HCT116 (cell line): ENCODE measurements around the gene FXYD6. TPM values are rescaled to one million over a fixed set of nuclear protein-coding genes. Genes with fewer than 3 reads are reported as not detected.
A peak's percentile ranks its signal among the peaks of the same experiment; 100 is the strongest.

Experiments used
- ATAC-seq: fragments of 200-7000 bp; cut with Tn5 transposase; 2 replicates; pipeline ENCODE4 v1.9.1; 2020; ENCODE audit warnings: mild to moderate bottlenecking, moderate library complexity
- BruUV-seq: library from RNA; stranded (reverse); fragments of 400-500 nt; replicated peaks from 2 replicates; lab custom pipeline; 2021; lab: Mats Ljungman, UMichigan
- CTCF ChIA-PET: fragments of 300-600 bp; sonication (Branson Sonifier 250); formaldehyde crosslinking; loops from one replicate; lab custom pipeline; 2021; ENCODE audit warnings: antibody characterized with exemption; lab: Charles Lee
- POLR2A ChIA-PET: fragments of 300-600, 350-600 bp; sonication (Branson Sonifier 250); formaldehyde crosslinking; loops from one replicate; lab custom pipeline; 2021; ENCODE audit warnings: antibody characterized with exemption; lab: Charles Lee
- RAD21 ChIA-PET, 2 experiments: fragments of 300-600 bp; sonication (Branson Sonifier 250); formaldehyde crosslinking; loops; one replicate each; lab custom pipeline; 2023; ENCODE audit warnings: low total read pairs in 2 of 2; ENCODE audit not compliant: uncharacterized antibody in 2 of 2, unreplicated experiment in 2 of 2, low non-redundant PET in 1 of 2; lab: Charles Lee
- DNase-seq: peaks from one replicate; pipeline ENCODE4 v3.0.0-alpha.2; 2010; ENCODE audit warnings: low read depth, low spot score
- H2AFZ ChIP-seq: fragments of 200-600 bp; shearing (Covaris generic), sonication (generic); 2 replicates; pipeline ENCODE4 v1.6.1; 2017; ENCODE audit warnings: low read depth, mixed run types, mixed read lengths, antibody characterized with exemption, low read length; ENCODE audit not compliant: poor library complexity, severe bottlenecking
- H3K27ac ChIP-seq: 2 replicates; pipeline ENCODE4 v1.5.1; 2012; ENCODE audit warnings: low read depth, low read length
- H3K27me3 ChIP-seq: fragments of 200-600 bp; sonication (generic); 2 replicates; pipeline ENCODE4 v1.6.1; 2016; ENCODE audit warnings: mixed run types, low read length, mixed read lengths; ENCODE audit not compliant: insufficient read depth
- H3K36me3 ChIP-seq, 2 experiments: fragments of 200-500 bp in 1 of 2; fragments of 200-600 bp in 1 of 2; sonication (Bioruptor generic) in 1 of 2; sonication (generic) in 1 of 2; 2 replicates each; pipeline versions ENCODE4 v1.5.1 to v1.6.1; 2014 to 2016; ENCODE audit warnings: low read length in 2 of 2, inconsistent platforms in 1 of 2, mixed read lengths in 1 of 2, mixed run types in 1 of 2; ENCODE audit not compliant: insufficient read depth in 2 of 2, control insufficient read depth in 1 of 2
- H3K4me1 ChIP-seq, 2 experiments: fragments of 200-600 bp in 1 of 2; sonication (generic) in 1 of 2; 2 replicates each; pipeline versions ENCODE4 v1.5.1 to v1.6.1; 2012 to 2017; ENCODE audit warnings: low read length in 2 of 2, inconsistent platforms in 1 of 2, mild to moderate bottlenecking in 1 of 2, mixed read lengths in 1 of 2, mixed run types in 1 of 2, moderate library complexity in 1 of 2; ENCODE audit not compliant: insufficient read depth in 2 of 2, control insufficient read depth in 1 of 2
- H3K4me2 ChIP-seq: fragments of 200-600 bp; sonication (generic); 2 replicates; pipeline ENCODE4 v1.6.1; 2017; ENCODE audit warnings: mixed run types, low read length, mixed read lengths
- H3K4me3 ChIP-seq, 2 experiments: fragments of 200-600 bp in 1 of 2; sonication (generic) in 1 of 2; replicated peaks in 1 of 2; 2 replicates each; pipeline ENCODE4 v1.5.1; 2011 to 2016; ENCODE audit warnings: low read length in 2 of 2, control low read depth in 1 of 2, low read depth in 1 of 2, mild to moderate bottlenecking in 1 of 2, mixed read lengths in 1 of 2, mixed run types in 1 of 2
- H3K79me2 ChIP-seq: fragments of 200-600 bp; sonication (generic); 2 replicates; pipeline ENCODE4 v1.6.1; 2017; ENCODE audit warnings: mild to moderate bottlenecking, mixed run types, low read length, moderate library complexity, mixed read lengths; ENCODE audit not compliant: insufficient read depth
- H3K9ac ChIP-seq: fragments of 200-600 bp; sonication (generic); 2 replicates; pipeline ENCODE4 v1.6.1; 2016; ENCODE audit warnings: low read length, mixed read lengths
- H3K9me2 ChIP-seq: fragments of 200-600 bp; sonication (generic), shearing (Covaris generic); 2 replicates; pipeline ENCODE4 v1.6.1; 2017; ENCODE audit warnings: mixed run types, mild to moderate bottlenecking, moderate library complexity; ENCODE audit not compliant: insufficient read depth
- H3K9me3 ChIP-seq, 2 experiments: fragments of 200-500 bp in 1 of 2; fragments of 200-600 bp in 1 of 2; sonication (Bioruptor generic) in 1 of 2; sonication (generic) in 1 of 2; 2 replicates each; pipeline ENCODE4 v1.6.1; 2014 to 2017; ENCODE audit warnings: low read length in 2 of 2, mixed read lengths in 2 of 2, inconsistent platforms in 1 of 2, low read depth in 1 of 2, mild to moderate bottlenecking in 1 of 2, mixed run types in 1 of 2, moderate library complexity in 1 of 2; ENCODE audit not compliant: control insufficient read depth in 1 of 2, insufficient read depth in 1 of 2
- H4K20me1 ChIP-seq: fragments of 200-600 bp; sonication (generic), shearing (Covaris generic); 2 replicates; pipeline ENCODE4 v1.6.1; 2017; ENCODE audit warnings: mixed run types, mild to moderate bottlenecking, moderate library complexity; ENCODE audit not compliant: insufficient read depth
- CBX3 ChIP-seq: IDR thresholded peaks from 2 replicates; pipeline ENCODE4 v1.6.1; 2012; ENCODE audit warnings: low read depth
- EZH2 ChIP-seq: fragments of 200-600 bp; sonication (generic); IDR thresholded peaks from 2 replicates; pipeline ENCODE4 v1.6.1; 2017; ENCODE audit warnings: antibody characterized with exemption, mixed run types
- JUND ChIP-seq: IDR thresholded peaks from 2 replicates; pipeline ENCODE4 v1.6.1; 2012
- POLR2A ChIP-seq: IDR thresholded peaks from 2 replicates; pipeline ENCODE4 v1.7.0; 2011; ENCODE audit warnings: borderline replicate concordance; ENCODE audit not compliant: insufficient read depth, insufficient read length; ENCODE audit errors: extremely low read depth
- POLR2AphosphoS5 ChIP-seq: IDR thresholded peaks from 2 replicates; pipeline ENCODE4 v1.6.1; 2011; ENCODE audit warnings: mild to moderate bottlenecking, low read depth, low read length, moderate library complexity
- SP1 ChIP-seq: IDR thresholded peaks from 2 replicates; pipeline ENCODE4 v1.6.1; 2012; ENCODE audit warnings: low read depth
- SRF ChIP-seq: IDR thresholded peaks from 2 replicates; pipeline ENCODE4 v1.6.1; 2012; ENCODE audit warnings: low read depth
- YY1 ChIP-seq: IDR thresholded peaks from 2 replicates; pipeline ENCODE4 v1.6.1; 2011; ENCODE audit warnings: low read length, low read depth, moderate library complexity, mild to moderate bottlenecking; ENCODE audit not compliant: insufficient replicate concordance; ENCODE audit errors: extremely low read depth
- ZFX ChIP-seq: fragments of 450-650 bp; IDR thresholded peaks from 2 replicates; pipeline ENCODE4 v1.6.1; 2017
- intact Hi-C: fragments of 100-400 bp; cut with micrococcal nuclease; formaldehyde crosslinking; loops from 2 replicates; pipeline ENCODE4 v1.10.0; 2022
- total RNA-seq: library from RNA; stranded (reverse); gene quantifications from one replicate; pipeline ENCODE4 v1.2.1, GENCODE V29; 2021; ENCODE audit not compliant: unreplicated experiment
- TF ChIP-seq, protein P1 (sequence below): IDR thresholded peaks from 2 replicates; pipeline ENCODE4 v1.6.1; 2012; ENCODE audit warnings: low read depth
- TF ChIP-seq, protein P2 (sequence below), 3 experiments: fragments of 200-600 bp in 1 of 3; sonication (generic) in 1 of 3; IDR thresholded peaks in 2 of 3; conservative IDR thresholded peaks in 1 of 3; 2 replicates each; pipeline ENCODE4 v1.5.1; 2012 to 2017; ENCODE audit warnings: low read depth in 2 of 3, low read length in 2 of 3, antibody characterized with exemption in 1 of 3, borderline replicate concordance in 1 of 3, control low read depth in 1 of 3, mild to moderate bottlenecking in 1 of 3, mixed read lengths in 1 of 3, mixed run types in 1 of 3, moderate library complexity in 1 of 3; ENCODE audit not compliant: insufficient read depth in 1 of 3

Gene FXYD6
- total RNA-seq, 1 experiment from 2014 or later: 2.5 TPM

DNA sequence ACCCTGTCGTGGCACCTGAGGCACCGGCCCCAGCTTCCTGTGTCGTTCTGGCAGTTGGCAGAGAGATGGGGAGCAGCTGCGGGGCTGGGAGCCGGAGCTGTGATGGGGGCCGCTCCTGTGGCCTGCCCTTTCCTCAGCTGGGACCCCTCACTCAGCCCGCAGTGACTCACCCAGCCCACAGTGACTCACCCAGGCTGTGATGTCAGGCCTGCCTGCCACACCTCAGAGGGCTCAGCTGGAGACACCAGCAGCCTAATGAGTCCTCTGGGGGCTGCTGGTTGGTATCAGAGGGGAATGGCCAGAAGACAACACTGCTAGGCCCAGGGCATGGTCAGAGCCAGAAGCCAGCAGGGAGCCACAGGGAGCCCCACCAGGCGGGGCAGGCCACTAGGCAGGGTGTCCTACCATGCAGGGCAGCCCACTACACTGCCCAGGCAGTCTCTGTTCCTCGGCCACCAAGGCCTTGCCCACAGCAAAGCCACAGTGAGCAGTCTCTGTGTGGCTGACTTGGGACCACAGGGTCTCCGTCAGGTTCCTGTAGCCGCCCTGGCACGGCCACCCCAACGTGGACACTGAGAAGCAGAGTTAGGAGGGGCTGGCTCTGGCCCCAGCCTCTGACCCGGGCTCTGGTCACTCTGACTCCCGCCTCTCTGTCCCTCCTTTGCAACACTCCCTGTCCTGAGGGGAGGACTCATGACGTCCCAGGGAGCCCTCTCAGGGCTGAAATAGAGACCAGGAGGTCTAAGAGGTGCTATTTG lies 47.7 kb downstream of the FXYD6 start:
- intact Hi-C loops: no loop called here
- peak overlapping the region; percentile 64 for H3K4me2 ChIP-seq
- no peaks in the 10 kb centered on the region for H3K9me2 ChIP-seq
- no peaks in the 10 kb centered on the region for H3K27me3 ChIP-seq
- BruUV-seq: no TSS peak
- H2AFZ ChIP-seq: no peak overlapping the region
- no peak overlapping the region for H3K9ac ChIP-seq
- ATAC-seq (peak; percentile 73), DNase-seq (no peak)
- H3K4me3 ChIP-seq: no peak overlapping the region; a peak in 1 of 4 replicates
- no peaks in the 10 kb centered on the region for H3K79me2 ChIP-seq
- no peaks in the 10 kb centered on the region for H3K9me3 ChIP-seq
- POLR2A ChIA-PET: no interaction called here
- peaks cover 9 to 20% of the 10 kb centered on the region in 2 experiments for H3K4me1 ChIP-seq
- no peaks in the 10 kb centered on the region for H4K20me1 ChIP-seq
- CTCF ChIA-PET: interaction anchor here (1.0 to 1.4 kb wide), 2 partner anchors 16 to 118 kb away, joined by 3 to 8 read pairs; no protein-coding TSS in a partner anchor
- H3K27ac ChIP-seq: no peak overlapping the region; the same call in 1 of the 2 replicates
- no peaks in the 10 kb centered on the region for H3K36me3 ChIP-seq
- RAD21 ChIA-PET: no interaction called here
- TF ChIP-seq, protein P1, sequence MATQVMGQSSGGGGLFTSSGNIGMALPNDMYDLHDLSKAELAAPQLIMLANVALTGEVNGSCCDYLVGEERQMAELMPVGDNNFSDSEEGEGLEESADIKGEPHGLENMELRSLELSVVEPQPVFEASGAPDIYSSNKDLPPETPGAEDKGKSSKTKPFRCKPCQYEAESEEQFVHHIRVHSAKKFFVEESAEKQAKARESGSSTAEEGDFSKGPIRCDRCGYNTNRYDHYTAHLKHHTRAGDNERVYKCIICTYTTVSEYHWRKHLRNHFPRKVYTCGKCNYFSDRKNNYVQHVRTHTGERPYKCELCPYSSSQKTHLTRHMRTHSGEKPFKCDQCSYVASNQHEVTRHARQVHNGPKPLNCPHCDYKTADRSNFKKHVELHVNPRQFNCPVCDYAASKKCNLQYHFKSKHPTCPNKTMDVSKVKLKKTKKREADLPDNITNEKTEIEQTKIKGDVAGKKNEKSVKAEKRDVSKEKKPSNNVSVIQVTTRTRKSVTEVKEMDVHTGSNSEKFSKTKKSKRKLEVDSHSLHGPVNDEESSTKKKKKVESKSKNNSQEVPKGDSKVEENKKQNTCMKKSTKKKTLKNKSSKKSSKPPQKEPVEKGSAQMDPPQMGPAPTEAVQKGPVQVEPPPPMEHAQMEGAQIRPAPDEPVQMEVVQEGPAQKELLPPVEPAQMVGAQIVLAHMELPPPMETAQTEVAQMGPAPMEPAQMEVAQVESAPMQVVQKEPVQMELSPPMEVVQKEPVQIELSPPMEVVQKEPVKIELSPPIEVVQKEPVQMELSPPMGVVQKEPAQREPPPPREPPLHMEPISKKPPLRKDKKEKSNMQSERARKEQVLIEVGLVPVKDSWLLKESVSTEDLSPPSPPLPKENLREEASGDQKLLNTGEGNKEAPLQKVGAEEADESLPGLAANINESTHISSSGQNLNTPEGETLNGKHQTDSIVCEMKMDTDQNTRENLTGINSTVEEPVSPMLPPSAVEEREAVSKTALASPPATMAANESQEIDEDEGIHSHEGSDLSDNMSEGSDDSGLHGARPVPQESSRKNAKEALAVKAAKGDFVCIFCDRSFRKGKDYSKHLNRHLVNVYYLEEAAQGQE: no peak
- no peak for TF ChIP-seq EZH2
- TF ChIP-seq POLR2A: no peak
- no peak for TF ChIP-seq SRF
- no peak for TF ChIP-seq SP1
- no peak for TF ChIP-seq YY1
- no peak for TF ChIP-seq POLR2AphosphoS5
- TF ChIP-seq CBX3: no peak
- TF ChIP-seq JUND: no peak
- TF ChIP-seq, protein P2, sequence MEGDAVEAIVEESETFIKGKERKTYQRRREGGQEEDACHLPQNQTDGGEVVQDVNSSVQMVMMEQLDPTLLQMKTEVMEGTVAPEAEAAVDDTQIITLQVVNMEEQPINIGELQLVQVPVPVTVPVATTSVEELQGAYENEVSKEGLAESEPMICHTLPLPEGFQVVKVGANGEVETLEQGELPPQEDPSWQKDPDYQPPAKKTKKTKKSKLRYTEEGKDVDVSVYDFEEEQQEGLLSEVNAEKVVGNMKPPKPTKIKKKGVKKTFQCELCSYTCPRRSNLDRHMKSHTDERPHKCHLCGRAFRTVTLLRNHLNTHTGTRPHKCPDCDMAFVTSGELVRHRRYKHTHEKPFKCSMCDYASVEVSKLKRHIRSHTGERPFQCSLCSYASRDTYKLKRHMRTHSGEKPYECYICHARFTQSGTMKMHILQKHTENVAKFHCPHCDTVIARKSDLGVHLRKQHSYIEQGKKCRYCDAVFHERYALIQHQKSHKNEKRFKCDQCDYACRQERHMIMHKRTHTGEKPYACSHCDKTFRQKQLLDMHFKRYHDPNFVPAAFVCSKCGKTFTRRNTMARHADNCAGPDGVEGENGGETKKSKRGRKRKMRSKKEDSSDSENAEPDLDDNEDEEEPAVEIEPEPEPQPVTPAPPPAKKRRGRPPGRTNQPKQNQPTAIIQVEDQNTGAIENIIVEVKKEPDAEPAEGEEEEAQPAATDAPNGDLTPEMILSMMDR (IDR thresholded peaks at IDR 0.05 in 2 of 3, conservative IDR thresholded peaks at IDR 0.05 in 1 of 3; ENCODE audit: borderline replicate concordance in 1 of 3, insufficient read depth in 1 of 3, low read depth in 2 of 3, low read length in 2 of 3): no peak
- no peak for TF ChIP-seq ZFX
